Prostate gland (tissue), 2 donors: ENCODE results near the gene MYADM. TPM values are rescaled to one million over a fixed set of nuclear protein-coding genes. Genes with fewer than 3 reads are reported as not detected.

ENCODE experiments used
- DNase-seq: peaks from one replicate; pipeline ENCODE4 v3.0.0-alpha.2; 2019; ENCODE audit warnings: low spot score
- H3K27ac ChIP-seq, 2 donors: fragments of 200-600 bp; sonication (generic); 2 replicates each; pipeline ENCODE4 v1.5.1; 2017 to 2019
- H3K27me3 ChIP-seq: fragments of 200-600 bp; sonication (generic); replicated peaks from 2 replicates; pipeline ENCODE4 v1.5.1; 2019; ENCODE audit not compliant: insufficient read depth
- H3K36me3 ChIP-seq, 2 donors: fragments of 200-600 bp; sonication (generic); 1 replicate in 1 of 2; 2 replicates in 1 of 2; pipeline versions ENCODE4 v1.5.1 to v1.8.1; 2017 to 2019
- H3K4me1 ChIP-seq: fragments of 200-600 bp; sonication (generic); replicated peaks from 2 replicates; pipeline ENCODE4 v1.5.1; 2019
- H3K4me3 ChIP-seq, 2 donors: fragments of 200-600 bp; sonication (generic); 2 replicates each; pipeline ENCODE4 v1.5.1; 2017 to 2019
- H3K9me3 ChIP-seq: fragments of 200-600 bp; sonication (generic); 2 replicates; pipeline ENCODE4 v1.5.1; 2017
- CTCF ChIP-seq, 4 experiments: fragments of 200-600 bp in 2 of 4; fragments of 450-650 bp in 2 of 4; sonication (generic) in 2 of 4; IDR thresholded peaks; 1 replicate in 3 of 4; 2 replicates in 1 of 4; pipeline ENCODE4 v1.5.1; 2016 to 2019; ENCODE audit warnings: antibody characterized with exemption in 4 of 4, mild to moderate bottlenecking in 2 of 4, moderate library complexity in 2 of 4
- POLR2A ChIP-seq: fragments of 450-650 bp; IDR thresholded peaks from one replicate; pipeline ENCODE4 v1.6.1; 2016; ENCODE audit warnings: antibody characterized with exemption, mild to moderate bottlenecking
- POLR2AphosphoS5 ChIP-seq: sonication (generic); formaldehyde crosslinking; IDR thresholded peaks from one replicate; pipeline ENCODE4 v1.6.1; 2017; ENCODE audit warnings: antibody characterized with exemption
- WGBS: methylation state at CpG from one replicate; pipeline ENCODE4 v1.1.5; 2018; 5-methylcytosine and 5-hydroxymethylcytosine counted together
- intact Hi-C: fragments of 100-400 bp; cut with DNase I; formaldehyde crosslinking; loops from one replicate; pipeline ENCODE4 v1.14.2; 2022
- total RNA-seq, 2 donors: library from RNA; depleted of rRNA; stranded (reverse); fragments of >200 nt; gene quantifications; one replicate each; pipeline ENCODE4 v1.1.0, GENCODE V29; 2016

The MYADM gene
- total RNA-seq, 2 donors from 2014 or later, result 56.4 to 96.3 TPM

- TF ChIP-seq POLR2A, result no peak
- no peak for TF ChIP-seq POLR2AphosphoS5
- no peak for TF ChIP-seq CTCF (IDR thresholded peaks at IDR 0.05)
- H3K27me3 ChIP-seq, result no peaks in the 10 kb centered on the region
- DNase-seq, result no peak
- 91% methylated on average over 51 of the region's 51 CpGs for WGBS
- H3K4me3 ChIP-seq, result no peak overlapping the region
- H3K36me3 ChIP-seq, result peaks cover 8 to 16% of the 10 kb centered on the region in 2 donors
- intact Hi-C loops, result no loop called here
- H3K4me1 ChIP-seq, result no peaks in the 10 kb centered on the region
- H3K9me3 ChIP-seq, result no peaks in the 10 kb centered on the region
- H3K27ac ChIP-seq, result no peak overlapping the region
Measured at GRCh38 chr19:53873773-53874605, 6.3 kb downstream of the MYADM start.

GRCh38 chr19:53874606-53874990, 6.9 kb downstream of the MYADM start:
- Histone ChIP-seq H3K9me3 (no peaks in the 10 kb centered on the region), H3K27me3 (peaks cover 2% of the 10 kb centered on the region), H3K27ac (no peak overlapping the region), H3K4me3 (no peak overlapping the region), H3K4me1 (no peaks in the 10 kb centered on the region), H3K36me3 (peaks cover 8 to 16% of the 10 kb centered on the region in 2 donors)
- TF ChIP-seq CTCF (IDR thresholded peaks at IDR 0.05) (no peak), POLR2A (no peak), POLR2AphosphoS5 (no peak)
- 69% methylated on average over 6 of the region's 6 CpGs for WGBS
- no peak for DNase-seq
- intact Hi-C loops, result no loop called here

- peaks cover 8 to 16% of the 10 kb centered on the region in 2 donors for H3K36me3 ChIP-seq
- intact Hi-C loops, result no loop called here
- TF ChIP-seq POLR2A, result no peak
- TF ChIP-seq POLR2AphosphoS5, result no peak
- TF ChIP-seq CTCF (IDR thresholded peaks at IDR 0.05), result no peak
- H3K27me3 ChIP-seq, result peaks cover 3% of the 10 kb centered on the region
- no peak overlapping the region for H3K27ac ChIP-seq
- WGBS, result 78% methylated on average over 17 of the region's 17 CpGs
- no peaks in the 10 kb centered on the region for H3K4me1 ChIP-seq
- no peaks in the 10 kb centered on the region for H3K9me3 ChIP-seq
- DNase-seq, result no peak
- H3K4me3 ChIP-seq, result no peak overlapping the region
Measured at GRCh38 chr19:53875602-53876325, 8.1 kb downstream of the MYADM start.

- 78% methylated on average over 5 of the region's 6 CpGs for WGBS
- no peak for DNase-seq
- H3K4me1 ChIP-seq, result peaks cover 2% of the 10 kb centered on the region
- no peak overlapping the region for H3K4me3 ChIP-seq
- TF ChIP-seq POLR2A (no peak), POLR2AphosphoS5 (no peak), CTCF (IDR thresholded peaks at IDR 0.05) (no peak)
- peaks cover 3% of the 10 kb centered on the region for H3K27me3 ChIP-seq
- H3K36me3 ChIP-seq, result peaks cover 8 to 16% of the 10 kb centered on the region in 2 donors
- no peaks in the 10 kb centered on the region for H3K9me3 ChIP-seq
- intact Hi-C loops, result no loop called here
- H3K27ac ChIP-seq, result no peak overlapping the region
Measured at GRCh38 chr19:53876651-53877224, 9.1 kb downstream of the MYADM start.
